Activated T-helper 2 cell treated with anti-CD3 and anti-CD28 coated beads, Interferon-gamma antibody, Interleukin-2, Interleukin-4, amounts not matched to agents 10 μg/mL and 5 μg/mL and 100 μg/mL, durations not matched to agents 14 hours and 24 hours and 36 hours (primary cell): ENCODE measurements around the gene DNASE1L2. TPM values are rescaled to one million over a fixed set of nuclear protein-coding genes. Genes with fewer than 3 reads are reported as not detected.
A peak's percentile ranks its signal among the peaks of the same experiment; 100 is the strongest.

ENCODE experiments used
- DNase-seq: peaks from one replicate; pipeline ENCODE4 v3.0.0; 2021; ENCODE audit warnings: low spot score
- H3K27ac Mint-ChIP-seq: one replicate; pipeline ENCODE4 v1.8.0; 2021; ENCODE audit warnings: mixed read lengths
- H3K27me3 Mint-ChIP-seq: one replicate; pipeline ENCODE4 v1.8.0; 2021; ENCODE audit warnings: low read depth, mixed read lengths
- H3K36me3 Mint-ChIP-seq: one replicate; pipeline ENCODE4 v1.8.0; 2021; ENCODE audit warnings: low read depth, mixed read lengths
- H3K4me1 Mint-ChIP-seq: one replicate; pipeline ENCODE4 v1.8.0; 2021; ENCODE audit warnings: low read depth, mixed read lengths
- H3K4me3 Mint-ChIP-seq: one replicate; pipeline ENCODE4 v1.8.0; 2021; ENCODE audit warnings: low read depth, mild to moderate bottlenecking, moderate library complexity, mixed read lengths
- H3K9me3 Mint-ChIP-seq: one replicate; pipeline ENCODE4 v1.8.0; 2021; ENCODE audit warnings: mixed read lengths
- intact Hi-C: fragments of 100-400 bp; cut with micrococcal nuclease; formaldehyde crosslinking; loops from one replicate; pipeline ENCODE4 v1.15.1; 2023
- total RNA-seq: library from RNA; stranded (reverse); gene quantifications from 2 replicates; pipeline ENCODE4 v1.2.3, GENCODE V29; 2022

DNASE1L2 gene
- total RNA-seq, 1 donor from 2014 or later, result 1.7 TPM

DNA sequence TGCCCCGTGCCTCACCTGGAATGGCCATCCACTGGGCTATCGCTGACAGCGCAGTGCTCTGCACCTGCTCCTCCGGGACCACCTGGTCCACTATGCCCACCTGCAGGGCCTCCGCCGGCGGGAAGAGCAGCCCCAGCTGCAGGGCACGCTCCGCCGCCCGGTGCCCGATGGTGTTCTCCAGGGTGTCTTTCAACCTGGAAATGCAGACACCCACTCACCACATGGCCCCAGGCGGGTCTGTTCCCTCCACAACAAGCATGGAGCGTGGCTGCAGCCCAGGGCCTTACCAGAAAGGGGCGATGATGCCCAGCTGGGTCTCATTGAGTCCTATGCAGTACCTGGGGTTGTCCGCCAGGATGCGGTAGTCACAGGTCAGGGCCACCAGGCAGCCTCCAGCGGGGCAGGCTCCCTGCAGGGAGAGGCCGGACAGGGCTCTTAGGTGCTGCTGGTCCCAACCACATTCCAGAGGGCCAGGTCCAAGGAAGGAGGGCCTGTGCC, 6.8 kb downstream of the DNASE1L2 start:
- Mint-ChIP-seq H3K27me3 (no peaks in the 10 kb centered on the region), H3K27ac (no peak overlapping the region), H3K4me1 (no peaks in the 10 kb centered on the region), H3K4me3 (no peak overlapping the region), H3K36me3 (peaks cover 15% of the 10 kb centered on the region), H3K9me3 (no peaks in the 10 kb centered on the region)
- intact Hi-C loops, result no loop called here
- no peak for DNase-seq

DNA sequence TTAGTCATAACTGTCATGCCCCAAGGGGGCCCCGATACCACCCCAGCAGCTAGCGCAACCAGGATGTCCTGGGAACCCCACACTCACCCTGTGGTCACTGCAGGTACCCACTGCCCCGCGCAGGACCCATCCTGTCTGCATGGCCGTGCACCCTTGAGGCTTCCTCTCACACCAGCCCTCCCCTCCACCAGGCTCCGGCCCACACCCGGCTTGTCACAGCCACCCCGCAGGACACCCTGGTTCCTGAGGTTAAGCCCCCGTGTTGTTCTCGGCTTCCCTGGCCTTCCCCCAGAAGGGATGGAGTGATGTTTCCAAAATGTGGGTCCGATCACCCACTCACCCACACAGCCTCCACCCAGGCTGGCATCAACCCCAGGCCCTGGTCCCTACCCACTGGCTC, 7.5 kb downstream of the DNASE1L2 start:
- Mint-ChIP-seq H3K9me3 (no peaks in the 10 kb centered on the region), H3K4me3 (no peak overlapping the region), H3K27me3 (no peaks in the 10 kb centered on the region), H3K27ac (no peak overlapping the region), H3K36me3 (peaks cover 15% of the 10 kb centered on the region), H3K4me1 (no peaks in the 10 kb centered on the region)
- DNase-seq, result no peak
- intact Hi-C loops, result no loop called here

DNA sequence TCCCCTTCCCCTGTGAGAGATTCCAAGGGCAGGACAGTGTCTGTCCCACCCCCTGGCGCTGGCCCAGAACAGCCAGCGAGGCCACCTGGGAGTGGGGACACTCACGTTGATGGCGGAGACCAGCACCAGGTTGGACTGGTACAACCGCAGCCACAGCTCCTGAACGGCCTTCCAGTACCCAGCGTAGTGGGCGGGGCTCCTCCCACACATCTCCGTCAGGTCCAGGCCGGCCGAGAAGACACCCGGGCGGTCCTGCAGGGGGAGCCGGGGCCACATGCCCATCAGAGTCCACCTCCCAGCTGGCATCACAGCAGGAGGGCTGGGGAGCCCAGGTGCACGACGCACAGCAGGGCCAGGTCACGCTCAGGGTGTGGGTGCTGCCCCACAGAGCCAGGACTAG, 8.1 kb downstream of the DNASE1L2 start:
- no peaks in the 10 kb centered on the region for H3K27me3 Mint-ChIP-seq
- intact Hi-C loops, result no loop called here
- no peaks in the 10 kb centered on the region for H3K9me3 Mint-ChIP-seq
- no peak overlapping the region for H3K27ac Mint-ChIP-seq
- H3K4me1 Mint-ChIP-seq, result no peaks in the 10 kb centered on the region
- DNase-seq, result no peak
- H3K4me3 Mint-ChIP-seq, result no peak overlapping the region
- peaks cover 15% of the 10 kb centered on the region for H3K36me3 Mint-ChIP-seq

DNA sequence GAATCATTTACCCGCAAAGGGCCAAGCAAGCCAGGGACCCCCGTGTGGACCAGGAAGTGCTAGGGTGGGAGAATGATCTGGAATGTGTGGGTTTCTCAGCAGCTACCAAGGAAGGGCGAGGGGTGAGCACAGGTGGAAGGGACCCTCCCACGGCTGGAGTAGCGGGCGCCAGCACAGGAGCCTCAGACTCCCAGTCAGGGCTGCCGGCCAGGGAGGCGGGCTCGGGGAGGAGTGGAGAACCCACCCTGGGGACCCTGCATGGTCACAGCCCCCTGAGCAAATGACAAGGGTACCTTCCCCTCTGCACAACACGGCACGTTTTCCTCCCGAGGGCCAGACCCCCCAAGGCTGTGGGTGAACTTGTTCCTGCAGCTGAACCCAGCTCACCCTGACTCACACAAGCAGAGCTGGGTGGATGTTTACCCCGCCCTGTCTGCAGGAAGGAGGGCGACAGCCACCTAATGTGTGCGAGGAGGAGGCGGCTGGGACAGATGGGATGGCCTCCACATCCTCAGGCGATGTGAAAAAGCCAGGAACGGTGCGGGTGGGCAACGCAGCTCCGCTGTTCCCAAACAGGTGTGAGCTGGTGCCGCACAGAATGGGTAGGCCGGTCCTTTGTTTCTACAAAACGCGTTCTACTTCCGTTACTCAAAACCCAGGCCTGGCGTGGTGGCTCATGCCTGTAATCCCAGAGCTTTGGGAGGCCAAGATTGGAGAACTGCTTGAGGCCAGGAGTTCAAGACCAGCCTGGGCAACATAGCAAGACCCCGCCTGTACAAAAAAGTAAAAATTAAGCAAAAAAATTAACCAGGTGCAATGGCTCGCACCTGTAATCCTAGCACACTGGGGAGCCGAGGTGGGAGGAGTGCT, 8.9 kb downstream of the DNASE1L2 start:
- H3K27ac Mint-ChIP-seq, result no peak overlapping the region
- intact Hi-C loops, result no loop called here

DNA sequence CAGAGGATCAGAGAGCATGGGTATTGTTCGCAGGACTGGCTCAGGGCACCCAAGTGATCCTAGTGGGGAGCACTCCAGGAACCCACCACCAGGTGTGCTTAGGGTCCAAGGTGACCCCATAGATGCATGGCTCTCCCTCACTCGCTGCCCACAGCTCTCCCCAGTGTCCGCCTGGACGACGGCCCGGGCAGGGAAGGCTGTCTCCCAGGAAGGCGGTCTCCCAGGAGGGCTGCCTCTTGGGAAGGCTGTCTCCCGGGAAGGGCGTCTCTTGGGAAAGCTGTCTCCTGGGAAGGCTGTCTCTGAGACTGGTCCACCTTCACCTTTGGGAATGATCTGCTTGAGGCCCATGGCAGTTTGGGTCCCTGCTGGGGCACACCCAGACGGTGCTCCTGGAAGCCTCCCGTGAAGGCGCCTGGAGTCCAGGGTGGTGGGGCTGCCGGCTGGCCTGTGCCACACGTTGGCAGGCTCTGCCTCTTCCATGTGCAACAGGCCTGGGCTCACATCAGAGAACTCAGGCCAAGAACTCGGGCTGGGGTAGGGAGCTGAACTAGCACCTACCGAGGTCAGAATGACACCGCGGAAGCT, 10.1 kb downstream of the DNASE1L2 start:
- Mint-ChIP-seq H3K36me3 (peaks cover 14% of the 10 kb centered on the region), H3K27me3 (no peaks in the 10 kb centered on the region), H3K4me1 (peaks cover 1% of the 10 kb centered on the region), H3K4me3 (no peak overlapping the region), H3K9me3 (no peaks in the 10 kb centered on the region), H3K27ac (no peak overlapping the region)
- no peak for DNase-seq
- intact Hi-C loops, result no loop called here

More for the DNA sequence above, 8.9 kb downstream of the DNASE1L2 start:
- Mint-ChIP-seq H3K4me1 (peaks cover 1% of the 10 kb centered on the region), H3K9me3 (no peaks in the 10 kb centered on the region), H3K27me3 (no peaks in the 10 kb centered on the region), H3K4me3 (no peak overlapping the region), H3K36me3 (peaks cover 11% of the 10 kb centered on the region)
- DNase-seq, result no peak

DNA sequence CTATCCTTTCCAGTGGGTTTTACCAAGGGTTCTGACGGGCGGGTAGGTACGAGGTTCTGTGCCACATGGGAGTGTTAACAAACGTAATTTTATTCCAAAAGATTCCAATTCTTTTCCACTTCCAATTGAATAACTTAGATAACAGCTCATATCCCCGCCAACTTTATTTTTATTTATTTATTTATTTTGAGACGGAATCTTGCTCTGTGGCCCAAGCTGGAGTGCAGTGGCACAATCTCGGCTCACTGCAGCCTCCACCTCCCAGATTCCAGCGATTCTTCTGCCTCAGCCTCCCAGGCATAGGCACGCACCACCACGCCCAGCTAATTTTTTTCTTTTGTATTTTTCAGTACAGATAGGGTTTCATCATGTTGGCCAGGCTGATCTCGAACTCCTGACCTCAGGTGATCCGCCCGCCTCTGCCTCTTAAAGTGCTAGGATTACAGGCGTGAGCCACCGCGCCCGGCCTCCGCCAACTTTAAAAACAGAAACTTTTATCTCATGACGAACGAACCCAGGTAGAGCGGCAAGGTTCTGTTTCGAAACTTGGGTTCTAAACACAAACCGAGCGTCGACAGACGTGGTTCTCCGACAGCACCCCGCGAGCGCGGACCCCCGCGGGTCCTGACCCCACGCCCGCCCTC, 14.5 kb downstream of the DNASE1L2 start:
- DNase-seq, result peak; percentile 41
- no peaks in the 10 kb centered on the region for H3K9me3 Mint-ChIP-seq
- H3K4me1 Mint-ChIP-seq, result peaks cover 1% of the 10 kb centered on the region
- peak overlapping the region; percentile 91 for H3K27ac Mint-ChIP-seq
- peak overlapping the region; percentile 91 for H3K4me3 Mint-ChIP-seq
- no peaks in the 10 kb centered on the region for H3K27me3 Mint-ChIP-seq
- H3K36me3 Mint-ChIP-seq, result peaks cover 35% of the 10 kb centered on the region
- intact Hi-C loops, result loop anchor here (1.0 to 10.0 kb wide), 2 partner anchors 18 to 226 kb away; partner anchors contain the start of genes NHERF2 and RNPS1

DNA sequence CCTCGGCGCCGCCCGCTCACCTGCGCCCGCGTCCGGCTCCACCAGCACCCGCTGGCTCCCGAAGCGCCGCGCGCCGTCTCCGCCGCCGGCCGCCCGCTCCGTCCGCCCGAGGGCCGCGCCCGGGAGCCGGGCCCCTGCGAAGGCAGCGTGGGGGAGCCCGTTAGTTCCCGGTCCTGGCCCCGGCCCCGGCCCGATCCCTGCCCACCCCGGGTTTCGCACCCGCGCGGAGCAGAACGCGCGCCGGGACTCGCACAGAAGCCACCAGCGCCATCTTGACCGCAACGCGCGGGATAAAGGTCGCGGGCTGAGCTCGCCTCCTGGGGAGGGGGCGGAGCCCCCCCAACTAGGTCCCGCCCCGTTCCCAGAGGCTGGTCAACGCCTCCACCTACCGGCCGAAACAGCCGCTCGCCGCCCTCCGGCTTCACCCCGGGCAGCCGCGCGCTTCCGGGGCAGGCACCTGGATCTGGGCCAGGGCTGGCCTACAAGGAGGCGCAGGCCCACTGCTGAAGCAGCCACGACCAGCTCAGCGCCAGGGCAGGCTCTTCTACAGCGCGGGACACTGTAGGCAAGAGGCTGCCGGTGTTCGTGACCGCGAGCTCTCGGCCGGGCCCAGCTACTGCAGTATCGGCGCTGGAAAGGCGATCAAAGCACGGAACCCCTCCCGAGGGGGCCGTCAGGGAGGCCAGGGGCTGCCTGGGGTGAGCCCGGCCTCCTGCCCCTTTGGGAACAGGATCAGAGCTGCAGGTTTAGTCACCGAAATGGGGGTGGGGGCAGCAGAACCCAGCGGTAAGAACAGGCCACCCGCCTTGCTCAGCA, 15.3 kb downstream of the DNASE1L2 start, which contains the start of gene ECI1:
Gene ECI1, minus strand, starts transcription at position 292 of the 816 bp plus-strand sequence. Its CDS starts 21 bp downstream, at position 271.
- H3K36me3 Mint-ChIP-seq, result peaks cover 39% of the 10 kb centered on the region
- DNase-seq, result peak; percentile 81
- no peaks in the 10 kb centered on the region for H3K9me3 Mint-ChIP-seq
- peaks cover 1% of the 10 kb centered on the region for H3K4me1 Mint-ChIP-seq
- H3K4me3 Mint-ChIP-seq, result peak within 1 kb of the TSS; percentile 91
- intact Hi-C loops, result loop anchor here (1.0 to 10.0 kb wide), 2 partner anchors 17 to 227 kb away; partner anchors contain the start of genes NHERF2 and RNPS1
- H3K27ac Mint-ChIP-seq, result peak within 1 kb of the TSS; percentile 91
- no peaks in the 10 kb centered on the region for H3K27me3 Mint-ChIP-seq

DNA sequence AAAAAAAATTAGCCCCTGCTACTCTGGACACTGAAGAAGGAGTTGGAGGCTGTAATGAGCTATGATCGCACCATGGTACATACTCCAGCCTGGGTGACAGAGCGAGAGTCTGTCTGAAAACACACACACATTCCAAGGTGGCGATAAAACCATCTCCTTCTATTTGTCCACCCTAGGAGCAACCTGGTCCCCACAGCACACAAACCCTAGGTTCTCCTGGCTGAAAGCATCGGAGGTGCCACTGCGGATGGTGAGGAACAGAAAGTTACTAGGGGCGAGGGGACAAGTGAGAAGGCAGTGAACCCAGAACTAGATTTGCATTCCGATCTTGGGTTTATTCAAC, 16.5 kb downstream of the DNASE1L2 start:
- Mint-ChIP-seq H3K27ac (peak overlapping the region; percentile 49), H3K36me3 (peaks cover 50% of the 10 kb centered on the region), H3K9me3 (no peaks in the 10 kb centered on the region), H3K4me1 (peaks cover 1% of the 10 kb centered on the region), H3K4me3 (no peak overlapping the region), H3K27me3 (no peaks in the 10 kb centered on the region)
- no peak for DNase-seq
- intact Hi-C loops, result loop anchor here (10.0 kb wide), 1 partner anchor 228 kb away; the partner anchor contains the start of gene NHERF2

DNA sequence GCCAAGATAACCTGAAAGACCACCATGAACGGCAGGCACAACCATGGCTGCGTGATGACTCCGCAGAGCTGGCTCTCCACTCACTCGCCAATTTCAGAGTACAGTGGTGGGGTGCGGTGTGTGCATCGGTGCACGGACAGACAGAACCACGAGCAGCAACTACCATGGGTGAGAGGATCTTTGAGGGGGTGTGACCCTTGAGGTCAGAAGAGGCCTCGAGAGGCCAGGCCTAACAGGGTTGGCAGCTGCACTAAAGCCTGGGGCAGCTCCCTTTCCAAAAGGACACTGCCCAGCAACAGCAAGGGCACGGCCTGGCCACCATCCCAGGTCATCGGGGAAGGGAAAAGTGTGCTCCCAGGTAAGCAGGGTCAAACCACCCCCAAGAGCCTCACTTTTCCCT, 17.0 kb downstream of the DNASE1L2 start:
- intact Hi-C loops, result loop anchor here (10.0 kb wide), 1 partner anchor 228 kb away; the partner anchor contains the start of gene NHERF2
- DNase-seq, result no peak
- Mint-ChIP-seq H3K27ac (no peak overlapping the region), H3K4me3 (no peak overlapping the region), H3K36me3 (peaks cover 55% of the 10 kb centered on the region), H3K9me3 (no peaks in the 10 kb centered on the region), H3K4me1 (peaks cover 1% of the 10 kb centered on the region), H3K27me3 (no peaks in the 10 kb centered on the region)

DNA sequence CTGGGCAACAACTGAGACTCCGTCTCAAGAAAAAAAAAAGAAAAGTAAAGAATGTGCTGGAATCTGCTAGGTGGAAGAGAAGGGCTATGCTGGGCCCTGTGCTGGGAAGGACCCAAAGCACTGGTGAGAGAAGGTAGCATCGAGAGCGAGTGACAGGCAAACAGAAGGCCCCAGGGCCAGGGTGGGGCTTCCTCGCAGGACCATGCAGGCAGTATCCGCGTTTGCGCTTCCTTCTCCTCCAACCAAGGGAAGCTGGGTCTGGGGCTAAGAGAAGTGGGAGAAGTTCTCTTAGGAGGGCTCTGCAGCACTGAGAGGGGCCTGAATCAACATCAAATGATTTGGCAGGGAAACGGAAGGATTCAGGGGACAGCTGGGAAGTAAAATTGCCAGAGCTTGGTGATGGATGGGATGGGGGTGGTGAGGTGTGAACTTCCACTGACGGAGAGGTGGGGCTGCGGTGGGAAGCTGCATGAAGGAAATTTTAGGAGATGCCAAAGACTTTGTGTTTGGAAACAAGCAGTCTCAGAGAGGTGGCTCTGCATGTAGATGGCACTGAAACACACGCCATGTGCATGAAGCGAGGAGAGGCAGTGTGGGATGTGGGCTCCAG, 20.4 kb downstream of the DNASE1L2 start:
- intact Hi-C loops, result loop anchor here (10.0 kb wide), 1 partner anchor 232 kb away; the partner anchor contains the start of gene NHERF2
- Mint-ChIP-seq H3K36me3 (peaks cover 76% of the 10 kb centered on the region), H3K27ac (peak overlapping the region; percentile 25), H3K9me3 (no peaks in the 10 kb centered on the region), H3K4me3 (no peak overlapping the region), H3K4me1 (peaks cover 3% of the 10 kb centered on the region), H3K27me3 (no peaks in the 10 kb centered on the region)
- no peak for DNase-seq

DNA sequence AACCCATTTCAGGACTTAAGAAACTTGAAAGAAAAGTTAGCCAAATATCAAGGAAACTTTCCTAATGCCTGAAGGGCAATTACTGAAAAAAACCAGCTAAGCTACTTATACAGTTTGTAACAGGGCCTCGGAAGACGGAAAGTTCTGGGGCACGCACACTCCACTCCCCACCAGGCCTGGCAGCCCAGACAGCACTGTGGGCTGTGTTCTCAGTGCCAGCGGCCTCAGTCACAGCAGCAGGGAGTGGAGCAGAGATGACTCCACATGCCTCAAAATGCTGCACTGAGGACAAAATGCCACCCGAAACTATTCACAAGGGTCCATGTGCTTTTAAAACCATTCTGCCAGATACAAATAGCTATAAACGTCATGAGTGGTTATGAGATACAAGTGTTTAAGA, 21.5 kb downstream of the DNASE1L2 start:
- Mint-ChIP-seq H3K9me3 (no peaks in the 10 kb centered on the region), H3K4me1 (peaks cover 8% of the 10 kb centered on the region), H3K4me3 (no peak overlapping the region), H3K27me3 (no peaks in the 10 kb centered on the region), H3K36me3 (peaks cover 81% of the 10 kb centered on the region), H3K27ac (no peak overlapping the region)
- intact Hi-C loops, result loop anchor here (10.0 kb wide), 1 partner anchor 233 kb away; the partner anchor contains the start of gene NHERF2
- no peak for DNase-seq
